ENCODE results near the gene CST8. TPM values are rescaled to one million over a fixed set of nuclear protein-coding genes. Genes with fewer than 3 reads are reported as not detected.

The CST8 gene
- total and polyA plus RNA-seq, 10 donors, result not detected

GRCh38 chr20:23475395-23475794, 15.5 kb upstream of the CST8 start:
- Histone ChIP-seq H3K27me3 (replicated peaks in 1 of 7) (no peaks in the 10 kb centered on the region), H3K4me3 (no peak overlapping the region), H3K27ac (no peak overlapping the region), H3K36me3 (no peaks in the 10 kb centered on the region), H3K4me1 (no peaks in the 10 kb centered on the region), H3K9me3 (no peaks in the 10 kb centered on the region)
- intact Hi-C loops (cut with DNase I; ENCODE audit: low total_unique reads), result no loop called here
- DNase-seq, result no peak
- WGBS, 5 donors, result 89 to 92% (median 91%) methylated on average over 5 of the region's 5 CpGs
- no peak for TF ChIP-seq CTCF (IDR thresholded peaks at IDR 0.05 in 8 of 11, conservative IDR thresholded peaks at IDR 0.05 in 3 of 11)
- no peak for TF ChIP-seq POLR2A (IDR thresholded peaks at IDR 0.05)
- TF ChIP-seq POLR2AphosphoS5 (IDR thresholded peaks at IDR 0.05), result no peak

DNA sequence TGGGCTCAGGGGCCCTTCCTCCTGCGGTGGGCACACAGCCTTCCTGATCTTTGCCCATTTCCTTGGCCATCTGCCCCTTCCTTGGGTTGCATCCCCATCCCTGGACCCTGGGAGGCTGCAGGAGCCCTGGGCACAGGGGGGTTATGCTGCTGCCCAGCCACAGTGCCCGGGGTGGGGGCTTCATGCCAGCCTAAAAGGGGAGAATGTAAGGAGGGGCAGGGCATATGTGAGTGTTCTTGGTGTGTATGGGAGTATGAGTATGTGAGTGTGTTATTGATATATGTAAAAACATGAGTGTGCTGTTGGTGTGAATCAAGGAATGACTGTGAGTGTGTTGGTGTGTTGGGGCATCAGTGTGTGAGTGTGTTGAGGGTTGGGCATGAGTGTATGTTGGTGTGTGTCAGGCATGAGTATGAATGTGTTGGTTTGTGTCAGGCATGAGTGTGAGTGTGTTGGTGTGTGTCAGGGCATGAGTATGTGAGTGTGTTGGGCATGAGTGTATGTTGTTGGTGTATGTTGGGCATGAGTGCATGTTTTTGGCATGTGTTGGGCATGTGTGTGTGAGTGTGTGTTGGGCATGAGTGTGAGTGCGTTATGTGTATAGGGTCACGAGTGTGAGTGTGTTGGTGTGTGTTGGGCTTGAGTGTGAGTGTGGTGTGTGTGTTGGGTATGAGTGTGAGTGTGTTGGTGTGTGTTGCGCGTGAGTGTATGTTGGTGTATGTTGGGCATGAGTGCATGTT, 14.7 kb upstream of the CST8 start:
- intact Hi-C loops (cut with DNase I; ENCODE audit: low total_unique reads), result no loop called here
- DNase-seq, result no peak

DNA sequence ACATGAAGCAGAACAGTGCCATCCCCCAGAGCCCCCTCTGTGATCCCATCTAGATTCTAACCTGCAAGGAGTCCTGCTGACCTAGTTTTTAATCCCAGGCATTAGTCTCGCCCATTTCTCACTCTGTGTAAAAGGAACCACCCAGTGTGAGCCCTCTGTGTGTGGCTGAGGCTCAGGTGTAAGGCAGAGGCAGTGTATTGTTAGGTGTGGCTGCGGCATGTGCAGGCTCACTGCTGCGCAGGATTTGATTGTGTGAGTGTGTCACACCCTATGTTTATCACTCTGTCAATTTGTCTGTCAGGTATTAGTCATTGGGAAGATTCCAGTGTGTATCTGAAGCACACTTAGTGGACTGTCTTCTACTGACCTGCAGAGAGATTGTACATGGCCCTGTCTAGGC, 13.7 kb upstream of the CST8 start:
- intact Hi-C loops (cut with DNase I; ENCODE audit: low total_unique reads), result no loop called here
- no peaks in the 10 kb centered on the region for H3K9me3 ChIP-seq
- no peak for DNase-seq
- TF ChIP-seq POLR2AphosphoS5 (IDR thresholded peaks at IDR 0.05), result no peak
- TF ChIP-seq CTCF (IDR thresholded peaks at IDR 0.05 in 8 of 11, conservative IDR thresholded peaks at IDR 0.05 in 3 of 11), result no peak
- no peak for TF ChIP-seq POLR2A (IDR thresholded peaks at IDR 0.05)
- H3K36me3 ChIP-seq, result no peaks in the 10 kb centered on the region
- H3K27me3 ChIP-seq (replicated peaks in 1 of 7), result no peaks in the 10 kb centered on the region
- H3K4me1 ChIP-seq, result no peaks in the 10 kb centered on the region
- H3K4me3 ChIP-seq, result no peak overlapping the region
- 47 to 87% (median 87%) methylated on average over 3 of the region's 3 CpGs for WGBS, 5 donors
- no peak overlapping the region for H3K27ac ChIP-seq

More for the DNA sequence above, 14.7 kb upstream of the CST8 start:
- Histone ChIP-seq H3K27me3 (replicated peaks in 1 of 7) (no peaks in the 10 kb centered on the region), H3K36me3 (no peaks in the 10 kb centered on the region), H3K4me1 (no peaks in the 10 kb centered on the region), H3K9me3 (no peaks in the 10 kb centered on the region), H3K4me3 (no peak overlapping the region), H3K27ac (no peak overlapping the region)
- WGBS, 5 donors, result 72 to 90% (median 74%) methylated on average over 5 to 6 of the region's 6 CpGs
- TF ChIP-seq POLR2AphosphoS5 (IDR thresholded peaks at IDR 0.05) (no peak), POLR2A (IDR thresholded peaks at IDR 0.05) (no peak), CTCF (IDR thresholded peaks at IDR 0.05 in 8 of 11, conservative IDR thresholded peaks at IDR 0.05 in 3 of 11) (no peak)

DNA sequence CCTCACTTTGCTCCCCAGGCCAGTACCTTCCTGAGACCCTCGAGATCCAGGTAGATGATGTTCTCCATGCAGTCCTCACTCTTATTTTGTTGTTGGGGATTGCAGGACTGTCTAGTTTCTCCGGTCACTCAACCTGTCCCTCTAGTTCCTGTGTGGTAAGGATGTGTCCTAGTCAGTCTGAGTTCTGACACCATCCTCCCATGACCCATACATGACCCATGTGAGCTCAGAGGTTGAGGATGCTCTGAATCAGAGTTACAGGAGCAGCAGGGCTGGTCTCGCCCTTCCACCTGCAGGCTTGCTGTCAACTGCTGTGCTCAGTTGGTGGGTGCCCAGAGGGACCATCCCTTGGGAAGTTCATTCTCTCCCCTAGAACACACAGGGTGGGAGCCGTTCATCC, 11.9 kb upstream of the CST8 start:
- TF ChIP-seq POLR2AphosphoS5 (IDR thresholded peaks at IDR 0.05) (no peak), POLR2A (IDR thresholded peaks at IDR 0.05) (no peak), CTCF (IDR thresholded peaks at IDR 0.05 in 8 of 11, conservative IDR thresholded peaks at IDR 0.05 in 3 of 11) (no peak)
- Histone ChIP-seq H3K4me1 (no peaks in the 10 kb centered on the region), H3K36me3 (no peaks in the 10 kb centered on the region), H3K27me3 (replicated peaks in 1 of 7) (no peaks in the 10 kb centered on the region), H3K27ac (no peak overlapping the region), H3K9me3 (no peaks in the 10 kb centered on the region), H3K4me3 (no peak overlapping the region)
- DNase-seq, result no peak
- intact Hi-C loops (cut with DNase I; ENCODE audit: low total_unique reads), result no loop called here
- WGBS, 5 donors, result 59 to 87% (median 80%) methylated on average over 3 to 4 of the region's 4 CpGs

Data from spleen (tissue), 11 donors.